SH-SY5Y (cell line): Measurements from ENCODE around the gene IL4I1.

Source experiments
- GATA2 ChIP-seq: IDR thresholded peaks from 2 replicates; pipeline ENCODE4 v1.6.1; 2011; ENCODE audit warnings: mild to moderate bottlenecking, low read depth, low read length
- GATA3 ChIP-seq: IDR thresholded peaks from 2 replicates; pipeline ENCODE4 v1.6.1; 2011; ENCODE audit warnings: low read depth, mild to moderate bottlenecking, low read length, moderate library complexity

GRCh38 chr19:49851456-49852259, 45.0 kb downstream of the IL4I1 start:
- TF ChIP-seq GATA3 (no peak), GATA2 (no peak)
